ENCODE measurements around the gene TRABD2B. TPM values are rescaled to one million over a fixed set of nuclear protein-coding genes. Genes with fewer than 3 reads are reported as not detected.
A peak's percentile ranks its signal among the peaks of the same experiment; 100 is the strongest.

TRABD2B gene
- total RNA-seq, 1 donor from 2014 or later, result 1.4 TPM

DNA sequence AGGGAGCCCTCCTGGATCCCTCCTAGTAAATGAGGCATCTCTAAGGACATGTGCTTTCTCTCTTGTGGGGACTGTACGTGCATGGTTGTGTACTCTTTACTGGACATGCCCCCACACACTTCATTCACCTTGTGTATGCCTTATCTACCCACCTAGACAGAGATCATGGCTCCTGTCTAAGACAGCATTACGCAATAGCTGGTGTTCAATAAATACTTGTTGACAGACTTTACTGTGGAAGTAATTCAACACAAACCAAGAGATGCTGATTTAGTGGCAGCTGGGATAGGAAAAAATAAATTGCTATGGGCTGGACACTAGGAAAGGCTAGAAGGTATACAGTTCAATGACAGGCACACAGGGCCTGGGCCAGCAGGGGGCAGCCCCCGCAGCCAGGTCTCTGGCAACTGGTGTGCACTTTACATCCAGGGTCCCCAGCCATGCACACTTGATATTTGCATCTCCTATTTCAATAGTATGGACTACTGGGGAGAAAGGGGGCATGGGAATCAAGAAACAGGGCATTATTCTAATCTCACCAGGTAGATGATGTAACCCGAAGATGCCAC lies 24.2 kb downstream of the TRABD2B start:
- no peak for DNase-seq
- intact Hi-C loops (cut with micrococcal nuclease), result no loop called here
- Histone ChIP-seq H3K36me3 (no peaks in the 10 kb centered on the region), H3K9me3 (replicated peaks) (no peaks in the 10 kb centered on the region), H3K4me3 (no peak overlapping the region), H3K27ac (replicated peaks) (no peak overlapping the region), H3K27me3 (ENCODE audit: low read depth) (peaks cover 7% of the 10 kb centered on the region), H3K4me1 (no peaks in the 10 kb centered on the region)
- TF ChIP-seq, protein P1, sequence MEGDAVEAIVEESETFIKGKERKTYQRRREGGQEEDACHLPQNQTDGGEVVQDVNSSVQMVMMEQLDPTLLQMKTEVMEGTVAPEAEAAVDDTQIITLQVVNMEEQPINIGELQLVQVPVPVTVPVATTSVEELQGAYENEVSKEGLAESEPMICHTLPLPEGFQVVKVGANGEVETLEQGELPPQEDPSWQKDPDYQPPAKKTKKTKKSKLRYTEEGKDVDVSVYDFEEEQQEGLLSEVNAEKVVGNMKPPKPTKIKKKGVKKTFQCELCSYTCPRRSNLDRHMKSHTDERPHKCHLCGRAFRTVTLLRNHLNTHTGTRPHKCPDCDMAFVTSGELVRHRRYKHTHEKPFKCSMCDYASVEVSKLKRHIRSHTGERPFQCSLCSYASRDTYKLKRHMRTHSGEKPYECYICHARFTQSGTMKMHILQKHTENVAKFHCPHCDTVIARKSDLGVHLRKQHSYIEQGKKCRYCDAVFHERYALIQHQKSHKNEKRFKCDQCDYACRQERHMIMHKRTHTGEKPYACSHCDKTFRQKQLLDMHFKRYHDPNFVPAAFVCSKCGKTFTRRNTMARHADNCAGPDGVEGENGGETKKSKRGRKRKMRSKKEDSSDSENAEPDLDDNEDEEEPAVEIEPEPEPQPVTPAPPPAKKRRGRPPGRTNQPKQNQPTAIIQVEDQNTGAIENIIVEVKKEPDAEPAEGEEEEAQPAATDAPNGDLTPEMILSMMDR (IDR thresholded peaks at IDR 0.05; ENCODE audit: borderline replicate concordance), result peak; percentile 53

- no peak for DNase-seq
- no peaks in the 10 kb centered on the region for H3K4me1 ChIP-seq
- intact Hi-C loops (cut with micrococcal nuclease), result no loop called here
- no peaks in the 10 kb centered on the region for H3K36me3 ChIP-seq
- TF ChIP-seq, protein P1 (IDR thresholded peaks at IDR 0.05; ENCODE audit: borderline replicate concordance), result no peak
- peaks cover 5% of the 10 kb centered on the region for H3K27me3 ChIP-seq (ENCODE audit: low read depth)
- H3K4me3 ChIP-seq, result no peak overlapping the region
- no peaks in the 10 kb centered on the region for H3K9me3 ChIP-seq (replicated peaks)
- H3K27ac ChIP-seq (replicated peaks), result no peak overlapping the region
Observed at GRCh38 chr1:47971385-47972160, 25.6 kb downstream of the TRABD2B start.

- Histone ChIP-seq H3K27me3 (ENCODE audit: low read depth) (peaks cover 5% of the 10 kb centered on the region), H3K4me3 (no peak overlapping the region), H3K27ac (replicated peaks) (no peak overlapping the region), H3K9me3 (replicated peaks) (no peaks in the 10 kb centered on the region), H3K36me3 (no peaks in the 10 kb centered on the region), H3K4me1 (no peaks in the 10 kb centered on the region)
- TF ChIP-seq, protein P1 (IDR thresholded peaks at IDR 0.05; ENCODE audit: borderline replicate concordance), result no peak
- DNase-seq, result no peak
- intact Hi-C loops (cut with micrococcal nuclease), result no loop called here
Observed at GRCh38 chr1:47970882-47971281, 26.3 kb downstream of the TRABD2B start.

- DNase-seq, result no peak
- Histone ChIP-seq H3K36me3 (no peaks in the 10 kb centered on the region), H3K27ac (replicated peaks) (no peak overlapping the region), H3K9me3 (replicated peaks) (no peaks in the 10 kb centered on the region), H3K4me3 (no peak overlapping the region), H3K27me3 (ENCODE audit: low read depth) (peaks cover 5% of the 10 kb centered on the region), H3K4me1 (no peaks in the 10 kb centered on the region)
- intact Hi-C loops (cut with micrococcal nuclease), result no loop called here
- TF ChIP-seq, protein P1 (IDR thresholded peaks at IDR 0.05; ENCODE audit: borderline replicate concordance), result no peak
Observed at GRCh38 chr1:47969478-47969877, 27.7 kb downstream of the TRABD2B start.

DNA sequence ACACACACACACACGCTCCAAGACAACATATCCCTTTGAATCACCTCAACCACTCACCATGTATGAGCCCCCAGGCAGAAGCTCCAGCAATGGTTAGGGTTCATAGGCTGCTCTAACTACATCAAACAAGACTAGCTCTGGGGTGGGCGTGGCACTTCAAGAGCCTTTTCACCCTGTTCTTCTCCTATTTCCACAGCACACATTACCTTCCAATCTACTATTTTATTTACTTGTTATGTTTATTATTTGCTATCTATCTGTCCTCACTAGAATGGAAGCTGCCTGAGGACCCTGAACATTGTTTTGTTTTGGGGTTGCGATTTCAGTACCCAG lies 28.7 kb downstream of the TRABD2B start:
- no peaks in the 10 kb centered on the region for H3K9me3 ChIP-seq (replicated peaks)
- H3K36me3 ChIP-seq, result no peaks in the 10 kb centered on the region
- H3K4me1 ChIP-seq, result peaks cover 8% of the 10 kb centered on the region
- H3K4me3 ChIP-seq, result no peak overlapping the region
- intact Hi-C loops (cut with micrococcal nuclease), result no loop called here
- no peak for DNase-seq
- H3K27ac ChIP-seq (replicated peaks), result no peak overlapping the region
- no peaks in the 10 kb centered on the region for H3K27me3 ChIP-seq (ENCODE audit: low read depth)
- TF ChIP-seq, protein P1 (IDR thresholded peaks at IDR 0.05; ENCODE audit: borderline replicate concordance), result no peak
